Measurements from ENCODE around the gene NRSN2. TPM values are rescaled to one million over a fixed set of nuclear protein-coding genes. Genes with fewer than 3 reads are reported as not detected.

NRSN2 gene
- polyA plus RNA-seq, 1 of the 3 experiments (the other 2 are of a cell fraction): 146 TPM

- Histone ChIP-seq H3K9me3 (no peaks in the 10 kb centered on the region), H3K27me3 (ENCODE audit: insufficient read depth) (no peaks in the 10 kb centered on the region), H2AFZ (ENCODE audit: low read depth) (no peak overlapping the region), H3K27ac (ENCODE audit: low read depth in 2 of 2, low read length in 1 of 2) (no peak overlapping the region), H3F3A (replicated peaks; ENCODE audit: insufficient read depth) (peaks cover 12% of the 10 kb centered on the region), H3K9me2 (no peaks in the 10 kb centered on the region), H3K4me3 (ENCODE audit: low read depth in 2 of 2, low read length in 1 of 2) (no peak overlapping the region), H3K9ac (no peak overlapping the region), H3K4me2 (no peak overlapping the region), H3K4me1 (ENCODE audit: control insufficient read depth in 1 of 2, insufficient read depth in 2 of 2, low read depth in 1 of 2, low read length in 1 of 2) (peaks cover 13 to 27% of the 10 kb centered on the region in 2 experiments; a peak in 3 of 4 replicates), H4K20me1 (ENCODE audit: insufficient read depth) (no peaks in the 10 kb centered on the region), H3K79me2 (ENCODE audit: insufficient read depth) (peaks cover 4% of the 10 kb centered on the region; the same call in 1 of the 2 replicates), H3K36me3 (replicated peaks in 1 of 2; ENCODE audit: control insufficient read depth in 1 of 2, insufficient read depth in 2 of 2, low read length in 1 of 2) (no peaks in the 10 kb centered on the region)
- POLR2A ChIA-PET: no interaction called here
- DNase-seq: no peak
- TF ChIP-seq CHD2 (IDR thresholded peaks at IDR 0.05; ENCODE audit: low read length, partially characterized antibody): no peak
- TF ChIP-seq SIN3A (IDR thresholded peaks at IDR 0.05; ENCODE audit: borderline replicate concordance, low read depth, low read length): no peak
- no peak for TF ChIP-seq MXI1 (IDR thresholded peaks at IDR 0.05; ENCODE audit: low read depth, low read length)
- TF ChIP-seq EP300 (IDR thresholded peaks at IDR 0.05; ENCODE audit: borderline replicate concordance in 1 of 2, low read depth in 1 of 2, low read length in 1 of 2): no peak
- no peak for TF ChIP-seq TEAD4 (IDR thresholded peaks at IDR 0.05; ENCODE audit: borderline replicate concordance, insufficient read depth)
- TF ChIP-seq, protein P1, sequence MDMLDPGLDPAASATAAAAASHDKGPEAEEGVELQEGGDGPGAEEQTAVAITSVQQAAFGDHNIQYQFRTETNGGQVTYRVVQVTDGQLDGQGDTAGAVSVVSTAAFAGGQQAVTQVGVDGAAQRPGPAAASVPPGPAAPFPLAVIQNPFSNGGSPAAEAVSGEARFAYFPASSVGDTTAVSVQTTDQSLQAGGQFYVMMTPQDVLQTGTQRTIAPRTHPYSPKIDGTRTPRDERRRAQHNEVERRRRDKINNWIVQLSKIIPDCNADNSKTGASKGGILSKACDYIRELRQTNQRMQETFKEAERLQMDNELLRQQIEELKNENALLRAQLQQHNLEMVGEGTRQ (IDR thresholded peaks at IDR 0.05; ENCODE audit: borderline replicate concordance, low read depth, low read length): no peak
- TF ChIP-seq NRF1 (IDR thresholded peaks at IDR 0.05; ENCODE audit: low read depth, low read length): no peak
- TF ChIP-seq FOXM1 (IDR thresholded peaks at IDR 0.05; ENCODE audit: low read depth): no peak
- TF ChIP-seq RFX5 (IDR thresholded peaks at IDR 0.05; ENCODE audit: low read length): no peak
- no peak for TF ChIP-seq ZBTB33 (IDR thresholded peaks at IDR 0.05; ENCODE audit: borderline replicate concordance, low read depth)
- TF ChIP-seq REST (IDR thresholded peaks at IDR 0.05; ENCODE audit: low read depth, low read length): no peak
- TF ChIP-seq RAD21 (IDR thresholded peaks at IDR 0.05; ENCODE audit: low read length): no peak
- TF ChIP-seq FOXJ3 (CRISPR knock-in tag; IDR thresholded peaks at IDR 0.05): no peak
- no peak for TF ChIP-seq MAX (IDR thresholded peaks at IDR 0.05; ENCODE audit: low read depth)
- no peak for TF ChIP-seq JUND (IDR thresholded peaks at IDR 0.05)
- TF ChIP-seq MEF2A (IDR thresholded peaks at IDR 0.05; ENCODE audit: borderline replicate concordance, low read depth): no peak
- TF ChIP-seq RXRA (IDR thresholded peaks at IDR 0.05; ENCODE audit: borderline replicate concordance, low read depth): no peak
- 86% methylated on average over 10 of the region's 10 CpGs for WGBS (ENCODE audit: low lambda C conversion rate)
- CTCF ChIA-PET: interaction anchor here (1.8 kb wide), 1 partner anchor 13 kb away, joined by 4 read pairs; no protein-coding TSS in a partner anchor
Observed at GRCh38 chr20:375265-375889, 28.5 kb downstream of the NRSN2 start.
